Neural cell (in vitro differentiated cells): ENCODE measurements around the gene CELSR1. TPM values are rescaled to one million over a fixed set of nuclear protein-coding genes. Genes with fewer than 3 reads are reported as not detected.

Experiments used
- H2AFZ ChIP-seq: fragments of 200-600, 300-800 bp; sonication (generic), shearing (Covaris generic); 2 replicates; pipeline ENCODE4 v1.6.0; 2014; ENCODE audit warnings: low read depth, mild to moderate bottlenecking, antibody characterized with exemption, low read length, moderate library complexity
- H3F3A ChIP-seq: fragments of 200-600 bp; shearing (Covaris generic); 2 replicates; pipeline ENCODE4 v1.6.1; 2016; ENCODE audit warnings: mild to moderate bottlenecking, moderate library complexity, mixed read lengths, antibody characterized with exemption, low read length; ENCODE audit not compliant: insufficient read depth, poor library complexity, severe bottlenecking
- H3K27ac ChIP-seq: fragments of 200-600, 300-800 bp; sonication (generic), shearing (Covaris generic); 2 replicates; pipeline ENCODE4 v1.5.1; 2014; ENCODE audit warnings: mild to moderate bottlenecking, low read length, moderate library complexity
- H3K27me3 ChIP-seq: fragments of 300-800, 200-600 bp; sonication (generic), shearing (Covaris generic); 2 replicates; pipeline ENCODE4 v1.6.0; 2014; ENCODE audit warnings: mild to moderate bottlenecking, low read depth, low read length, moderate library complexity; ENCODE audit not compliant: insufficient read depth
- H3K36me3 ChIP-seq: fragments of 300-800, 200-600 bp; sonication (generic), shearing (Covaris generic); 2 replicates; pipeline ENCODE4 v1.5.1; 2014; ENCODE audit warnings: mild to moderate bottlenecking, antibody characterized with exemption, low read length, moderate library complexity; ENCODE audit not compliant: insufficient read depth
- H3K4me2 ChIP-seq: fragments of 300-800, 200-600 bp; sonication (generic), shearing (Covaris generic); 2 replicates; pipeline ENCODE4 v1.6.0; 2014; ENCODE audit warnings: mild to moderate bottlenecking, low read length
- H3K4me3 ChIP-seq: fragments of 300-800, 200-600 bp; sonication (generic), shearing (Covaris generic); 2 replicates; pipeline ENCODE4 v1.5.1; 2014; ENCODE audit warnings: mild to moderate bottlenecking, low read length, moderate library complexity
- H3K79me2 ChIP-seq: fragments of 200-600 bp; shearing (Covaris generic); replicated peaks from 2 replicates; pipeline ENCODE4 v1.6.0; 2014; ENCODE audit warnings: mild to moderate bottlenecking, low read length, moderate library complexity; ENCODE audit not compliant: insufficient read depth
- H3K9ac ChIP-seq: fragments of 300-800, 200-600 bp; sonication (generic), shearing (Covaris generic); 2 replicates; pipeline ENCODE4 v1.6.1; 2016; ENCODE audit warnings: mild to moderate bottlenecking, low read length, mixed read lengths
- H3K9me2 ChIP-seq: fragments of 200-600 bp; shearing (Covaris generic); 2 replicates; pipeline ENCODE4 v1.6.1; 2016; ENCODE audit warnings: mild to moderate bottlenecking, low read length, mixed read lengths; ENCODE audit not compliant: insufficient read depth
- H3K9me3 ChIP-seq: fragments of 200-600, 300-800 bp; sonication (generic), shearing (Covaris generic); 2 replicates; pipeline ENCODE4 v1.6.1; 2016; ENCODE audit warnings: mild to moderate bottlenecking, mixed run types, low read length, moderate library complexity, mixed read lengths
- H4K20me1 ChIP-seq: fragments of 200-600 bp; shearing (Covaris generic); 2 replicates; pipeline ENCODE4 v1.6.1; 2016; ENCODE audit warnings: mild to moderate bottlenecking, mixed run types; ENCODE audit not compliant: insufficient read depth
- EP300 ChIP-seq: fragments of 450-650 bp; conservative IDR thresholded peaks from 2 replicates; pipeline ENCODE4 v1.6.1; 2014; ENCODE audit warnings: antibody characterized with exemption, mild to moderate bottlenecking, moderate library complexity; ENCODE audit not compliant: poor library complexity, severe bottlenecking
- EZH2 ChIP-seq: fragments of 200-600, 300-800 bp; shearing (Covaris generic), sonication (generic); IDR thresholded peaks from 2 replicates; pipeline ENCODE4 v1.6.1; 2014; ENCODE audit warnings: antibody characterized with exemption, low read length, borderline replicate concordance, mild to moderate bottlenecking; ENCODE audit not compliant: insufficient read depth, poor library complexity, severe bottlenecking
- MXI1 ChIP-seq: fragments of 450-650 bp; conservative IDR thresholded peaks from 2 replicates; pipeline ENCODE4 v1.6.1; 2014; ENCODE audit warnings: antibody characterized with exemption, mild to moderate bottlenecking; ENCODE audit not compliant: poor library complexity, severe bottlenecking
- POLR2AphosphoS5 ChIP-seq: IDR thresholded peaks from 2 replicates; pipeline ENCODE4 v1.6.1; 2012
- RAD21 ChIP-seq: fragments of 450-650 bp; conservative IDR thresholded peaks from 2 replicates; pipeline ENCODE4 v1.6.1; 2014; ENCODE audit warnings: antibody characterized with exemption, mild to moderate bottlenecking, moderate library complexity
- SMC3 ChIP-seq: fragments of 450-650 bp; conservative IDR thresholded peaks from 2 replicates; pipeline ENCODE4 v1.6.1; 2014; ENCODE audit warnings: antibody characterized with exemption, mild to moderate bottlenecking, moderate library complexity; ENCODE audit not compliant: poor library complexity
- TAF1 ChIP-seq: IDR thresholded peaks from 2 replicates; pipeline ENCODE4 v1.6.1; 2012; ENCODE audit warnings: low read depth
- polyA plus RNA-seq: library from polyadenylated mRNA; depleted of rRNA; stranded (reverse); fragments of >200 nt; gene quantifications from 2 replicates; pipeline ENCODE4 v1.2.3, GENCODE V29; 2014
- TF ChIP-seq, protein P1 (sequence below): IDR thresholded peaks from 2 replicates; pipeline ENCODE4 v1.6.1; 2012; ENCODE audit warnings: borderline replicate concordance
- TF ChIP-seq, protein P2 (sequence below): fragments of 450-650 bp; IDR thresholded peaks from 2 replicates; pipeline ENCODE4 v1.5.1; 2014; ENCODE audit warnings: antibody characterized with exemption, mild to moderate bottlenecking, moderate library complexity; ENCODE audit not compliant: poor library complexity, severe bottlenecking

The CELSR1 gene
- polyA plus RNA-seq, 1 donor from 2014 or later: 0.14 TPM

DNA sequence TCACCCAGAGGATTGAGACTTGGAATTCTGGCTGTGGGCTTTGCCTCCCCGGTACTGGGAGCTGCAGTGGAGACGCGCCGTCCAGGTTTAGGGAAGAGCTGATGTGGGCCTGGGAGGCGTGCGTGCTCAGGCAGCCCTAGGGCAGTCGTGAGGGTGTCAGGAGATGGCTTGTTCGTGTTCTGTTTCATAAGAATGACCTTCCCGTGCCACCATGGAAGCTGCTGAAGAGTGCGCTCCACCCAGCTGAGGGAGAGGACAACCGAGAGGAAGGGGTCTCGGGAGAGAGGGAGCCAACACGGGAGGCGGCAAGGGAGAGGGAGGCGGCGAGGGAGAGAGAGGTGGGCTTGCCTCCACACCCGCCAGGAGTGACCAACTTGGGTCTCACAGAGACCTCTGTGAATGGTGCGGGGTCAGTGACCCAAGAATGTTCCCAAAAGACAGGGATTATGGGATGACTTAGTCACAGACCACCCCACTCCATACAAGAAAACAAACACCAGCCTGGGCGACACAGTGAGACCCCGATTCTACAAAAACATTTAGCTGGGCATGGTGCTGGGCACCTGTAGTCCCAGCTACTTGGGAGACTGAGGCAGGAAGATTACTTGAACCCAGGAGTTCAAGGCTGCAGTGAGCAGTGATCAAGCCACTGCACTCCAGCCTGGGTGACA lies 216.6 kb downstream of the CELSR1 start:
- no peaks in the 10 kb centered on the region for H3K36me3 ChIP-seq
- no peaks in the 10 kb centered on the region for H3K79me2 ChIP-seq
- no peaks in the 10 kb centered on the region for H3K9me3 ChIP-seq
- no peaks in the 10 kb centered on the region for H4K20me1 ChIP-seq
- no peaks in the 10 kb centered on the region for H3F3A ChIP-seq
- TF ChIP-seq, protein P1, sequence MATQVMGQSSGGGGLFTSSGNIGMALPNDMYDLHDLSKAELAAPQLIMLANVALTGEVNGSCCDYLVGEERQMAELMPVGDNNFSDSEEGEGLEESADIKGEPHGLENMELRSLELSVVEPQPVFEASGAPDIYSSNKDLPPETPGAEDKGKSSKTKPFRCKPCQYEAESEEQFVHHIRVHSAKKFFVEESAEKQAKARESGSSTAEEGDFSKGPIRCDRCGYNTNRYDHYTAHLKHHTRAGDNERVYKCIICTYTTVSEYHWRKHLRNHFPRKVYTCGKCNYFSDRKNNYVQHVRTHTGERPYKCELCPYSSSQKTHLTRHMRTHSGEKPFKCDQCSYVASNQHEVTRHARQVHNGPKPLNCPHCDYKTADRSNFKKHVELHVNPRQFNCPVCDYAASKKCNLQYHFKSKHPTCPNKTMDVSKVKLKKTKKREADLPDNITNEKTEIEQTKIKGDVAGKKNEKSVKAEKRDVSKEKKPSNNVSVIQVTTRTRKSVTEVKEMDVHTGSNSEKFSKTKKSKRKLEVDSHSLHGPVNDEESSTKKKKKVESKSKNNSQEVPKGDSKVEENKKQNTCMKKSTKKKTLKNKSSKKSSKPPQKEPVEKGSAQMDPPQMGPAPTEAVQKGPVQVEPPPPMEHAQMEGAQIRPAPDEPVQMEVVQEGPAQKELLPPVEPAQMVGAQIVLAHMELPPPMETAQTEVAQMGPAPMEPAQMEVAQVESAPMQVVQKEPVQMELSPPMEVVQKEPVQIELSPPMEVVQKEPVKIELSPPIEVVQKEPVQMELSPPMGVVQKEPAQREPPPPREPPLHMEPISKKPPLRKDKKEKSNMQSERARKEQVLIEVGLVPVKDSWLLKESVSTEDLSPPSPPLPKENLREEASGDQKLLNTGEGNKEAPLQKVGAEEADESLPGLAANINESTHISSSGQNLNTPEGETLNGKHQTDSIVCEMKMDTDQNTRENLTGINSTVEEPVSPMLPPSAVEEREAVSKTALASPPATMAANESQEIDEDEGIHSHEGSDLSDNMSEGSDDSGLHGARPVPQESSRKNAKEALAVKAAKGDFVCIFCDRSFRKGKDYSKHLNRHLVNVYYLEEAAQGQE: no peak
- no peak for TF ChIP-seq RAD21
- no peak for TF ChIP-seq MXI1
- TF ChIP-seq, protein P2, sequence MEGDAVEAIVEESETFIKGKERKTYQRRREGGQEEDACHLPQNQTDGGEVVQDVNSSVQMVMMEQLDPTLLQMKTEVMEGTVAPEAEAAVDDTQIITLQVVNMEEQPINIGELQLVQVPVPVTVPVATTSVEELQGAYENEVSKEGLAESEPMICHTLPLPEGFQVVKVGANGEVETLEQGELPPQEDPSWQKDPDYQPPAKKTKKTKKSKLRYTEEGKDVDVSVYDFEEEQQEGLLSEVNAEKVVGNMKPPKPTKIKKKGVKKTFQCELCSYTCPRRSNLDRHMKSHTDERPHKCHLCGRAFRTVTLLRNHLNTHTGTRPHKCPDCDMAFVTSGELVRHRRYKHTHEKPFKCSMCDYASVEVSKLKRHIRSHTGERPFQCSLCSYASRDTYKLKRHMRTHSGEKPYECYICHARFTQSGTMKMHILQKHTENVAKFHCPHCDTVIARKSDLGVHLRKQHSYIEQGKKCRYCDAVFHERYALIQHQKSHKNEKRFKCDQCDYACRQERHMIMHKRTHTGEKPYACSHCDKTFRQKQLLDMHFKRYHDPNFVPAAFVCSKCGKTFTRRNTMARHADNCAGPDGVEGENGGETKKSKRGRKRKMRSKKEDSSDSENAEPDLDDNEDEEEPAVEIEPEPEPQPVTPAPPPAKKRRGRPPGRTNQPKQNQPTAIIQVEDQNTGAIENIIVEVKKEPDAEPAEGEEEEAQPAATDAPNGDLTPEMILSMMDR: no peak
- TF ChIP-seq SMC3: no peak
- no peak for TF ChIP-seq EP300
- TF ChIP-seq EZH2: no peak
- no peak for TF ChIP-seq TAF1
- no peak for TF ChIP-seq POLR2AphosphoS5
- H3K4me3 ChIP-seq: no peak overlapping the region
- no peaks in the 10 kb centered on the region for H3K27me3 ChIP-seq
- H3K9ac ChIP-seq: no peak overlapping the region
- no peak overlapping the region for H3K27ac ChIP-seq
- H3K9me2 ChIP-seq: no peaks in the 10 kb centered on the region
- no peak overlapping the region for H2AFZ ChIP-seq
- no peak overlapping the region for H3K4me2 ChIP-seq

DNA sequence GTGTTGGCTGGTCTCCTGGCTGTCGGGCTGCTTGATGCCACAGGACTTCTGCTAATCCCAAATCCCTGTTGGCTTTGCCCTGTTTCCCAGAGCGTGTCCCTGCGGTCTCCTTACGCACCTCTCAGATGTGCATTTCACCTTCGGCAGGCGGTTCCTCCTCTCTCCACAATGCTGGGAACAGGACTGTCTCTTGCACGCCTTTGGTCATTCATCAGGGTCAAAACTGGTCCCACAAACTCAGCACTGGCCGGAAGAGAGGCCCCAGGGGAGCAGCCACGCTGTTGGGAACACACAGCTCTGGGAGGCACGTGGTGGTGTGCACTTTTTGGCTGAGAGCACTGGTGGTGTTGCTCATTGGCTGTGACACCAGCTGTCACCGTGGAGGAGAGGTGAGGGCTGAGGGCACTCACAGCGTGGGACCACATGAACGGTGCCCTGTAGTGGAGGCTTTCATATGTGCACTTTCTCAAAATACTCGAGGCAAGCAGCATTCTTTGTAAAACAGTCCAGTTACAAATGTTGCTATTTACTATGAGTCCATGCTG lies 217.2 kb downstream of the CELSR1 start:
- Histone ChIP-seq H3K27ac (no peak overlapping the region), H3K9ac (no peak overlapping the region), H3K9me3 (no peaks in the 10 kb centered on the region), H3K79me2 (no peaks in the 10 kb centered on the region), H3K36me3 (no peaks in the 10 kb centered on the region), H3K27me3 (no peaks in the 10 kb centered on the region), H2AFZ (no peak overlapping the region), H3K9me2 (no peaks in the 10 kb centered on the region), H3K4me2 (no peak overlapping the region), H4K20me1 (no peaks in the 10 kb centered on the region), H3K4me3 (no peak overlapping the region), H3F3A (no peaks in the 10 kb centered on the region)
- TF ChIP-seq, protein P1: no peak
- TF ChIP-seq SMC3 (no peak), POLR2AphosphoS5 (no peak), MXI1 (no peak), EZH2 (no peak), TAF1 (no peak), EP300 (no peak), RAD21 (no peak)
- TF ChIP-seq, protein P2: no peak
